ENCODE data around the gene DDOST.

DDOST gene

GRCh38 chr1:20658166-20658915 is 2.8 kb downstream of the DDOST start:
- no peak for FAIRE-seq

- FAIRE-seq = no peak
Measured at GRCh38 chr1:20657024-20657423, 4.1 kb downstream of the DDOST start.

- no peak for FAIRE-seq
Measured at GRCh38 chr1:20654104-20654690, 7.0 kb downstream of the DDOST start.

- FAIRE-seq = no peak
Measured at GRCh38 chr1:20652300-20652699, 8.9 kb downstream of the DDOST start.

GRCh38 chr1:20648946-20649345 is 12.2 kb downstream of the DDOST start:
- FAIRE-seq = no peak

GRCh38 chr1:20648438-20648837 is 12.7 kb downstream of the DDOST start:
- no peak for FAIRE-seq

GRCh38 chr1:20645414-20645813 is 15.8 kb downstream of the DDOST start:
- no peak for FAIRE-seq

GRCh38 chr1:20644416-20644815 is 16.8 kb downstream of the DDOST start:
- no peak for FAIRE-seq

GRCh38 chr1:20643080-20643479 is 18.1 kb downstream of the DDOST start:
- no peak for FAIRE-seq

- FAIRE-seq = no peak
Measured at GRCh38 chr1:20641975-20642374, 19.2 kb downstream of the DDOST start.

GRCh38 chr1:20640183-20640597 is 21.0 kb downstream of the DDOST start:
- no peak for FAIRE-seq

- FAIRE-seq = no peak
Measured at GRCh38 chr1:20636785-20637347, 24.3 kb downstream of the DDOST start.

GRCh38 chr1:20634594-20635084 is 26.5 kb downstream of the DDOST start:
- FAIRE-seq = no peak

GRCh38 chr1:20634065-20634593 is 27.0 kb downstream of the DDOST start:
- no peak for FAIRE-seq

GRCh38 chr1:20633190-20634064 is 27.7 kb downstream of the DDOST start, which contains the start of gene PINK1:
TSS of gene PINK1 (plus strand) at chr1:20633458. CDS start at chr1:20633549, 91 bp downstream.
- FAIRE-seq = no peak

GRCh38 chr1:20632386-20632785 is 28.8 kb downstream of the DDOST start:
- FAIRE-seq = no peak

- FAIRE-seq = no peak
Measured at GRCh38 chr1:20630729-20631128, 30.4 kb downstream of the DDOST start.

- no peak for FAIRE-seq
Measured at GRCh38 chr1:20626524-20626923, 34.6 kb downstream of the DDOST start.

GRCh38 chr1:20626098-20626427 is 35.1 kb downstream of the DDOST start:
- FAIRE-seq = no peak

- no peak for FAIRE-seq
Measured at GRCh38 chr1:20625176-20626097, 35.7 kb downstream of the DDOST start.

- FAIRE-seq = no peak
Measured at GRCh38 chr1:20624709-20625108, 36.5 kb downstream of the DDOST start.

- FAIRE-seq = no peak
Measured at GRCh38 chr1:20621012-20621411, 40.2 kb downstream of the DDOST start.
